Activated gamma-delta T cell treated with anti-CD3 and anti-CD28 coated beads, Interleukin-2, amount 50 U/mL, for 16 hours (primary cell): ENCODE results near the gene CGREF1.
A peak's percentile ranks its signal among the peaks of the same experiment; 100 is the strongest.
"Not testable (repeated sequence)": the region's sequence is repeated elsewhere in the genome, so short reads cannot be mapped to it uniquely, and the experiment has no call there.

Source experiments
- DNase-seq: peaks from one replicate; pipeline ENCODE4 v3.0.0-alpha.2; 2020; ENCODE audit warnings: low read depth

Gene CGREF1

GRCh38 chr2:27087823-27088410 lies 31.0 kb downstream of the CGREF1 start:
- no peak for DNase-seq

GRCh38 chr2:27086724-27087593 lies 32.0 kb downstream of the CGREF1 start, which contains the start of gene KHK:
TSS of gene KHK (plus strand) at chr2:27086772. CDS start at chr2:27087260, 488 bp downstream.
- no peak for DNase-seq

- peak; percentile 99 for DNase-seq
These were observed 32.7 kb downstream of the CGREF1 start for GRCh38 chr2:27086090-27086723.

- DNase-seq, result no peak
These were observed 33.2 kb downstream of the CGREF1 start for GRCh38 chr2:27085673-27086089.

- no peak for DNase-seq
These were observed 33.8 kb downstream of the CGREF1 start for GRCh38 chr2:27085062-27085672.

GRCh38 chr2:27084297-27085061 lies 34.4 kb downstream of the CGREF1 start:
- DNase-seq, result no peak

- no peak for DNase-seq
These were observed 35.3 kb downstream of the CGREF1 start for GRCh38 chr2:27083410-27084296.

GRCh38 chr2:27082773-27083409 lies 36.0 kb downstream of the CGREF1 start:
- no peak for DNase-seq

GRCh38 chr2:27081984-27082772 lies 36.8 kb downstream of the CGREF1 start:
- no peak for DNase-seq

GRCh38 chr2:27080603-27080936 lies 38.4 kb downstream of the CGREF1 start:
- DNase-seq, result no peak

- no peak for DNase-seq
These were observed 38.8 kb downstream of the CGREF1 start for GRCh38 chr2:27080140-27080469.

GRCh38 chr2:27079233-27080139 lies 39.4 kb downstream of the CGREF1 start:
- no peak for DNase-seq

- DNase-seq, result no peak
These were observed 40.4 kb downstream of the CGREF1 start, which contains the start of gene EMILIN1 for GRCh38 chr2:27078267-27079194. TSS of gene EMILIN1 (plus strand) at chr2:27078615. CDS start at chr2:27079066, 451 bp downstream.

- no peak for DNase-seq
These were observed 41.7 kb downstream of the CGREF1 start for GRCh38 chr2:27077231-27077630.

GRCh38 chr2:27076323-27076722 lies 42.6 kb downstream of the CGREF1 start:
- DNase-seq, result no peak

- not testable (repeated sequence) for DNase-seq
These were observed 43.4 kb downstream of the CGREF1 start for GRCh38 chr2:27075566-27075871.

GRCh38 chr2:27074738-27075565 lies 44.0 kb downstream of the CGREF1 start:
- DNase-seq, result peak; percentile 30
